ENCODE measurements around the gene RGL1.

- TF ChIP-seq REST (IDR thresholded peaks at IDR 0.05; ENCODE audit: insufficient read depth in 1 of 2, low read depth in 2 of 2, low read length in 1 of 2) (no peak), CTCF (IDR thresholded peaks at IDR 0.05) (no peak; the same call in 1 of the 2 replicates)
Measured at GRCh38 chr1:183918589-183918988, 113.7 kb downstream of the RGL1 start.
